HFF-Myc (cell line): ENCODE data around the gene EME2.

Experiments
- DNase-seq: peaks from one replicate; pipeline ENCODE4 v3.0.0-alpha.2; 2011; ENCODE audit warnings: low read depth; ENCODE audit errors: extremely low read depth
- H3K4me3 ChIP-seq: replicated peaks from 2 replicates; pipeline ENCODE4 v1.5.1; 2011; ENCODE audit warnings: low read depth, mild to moderate bottlenecking, control low read depth, low read length
- CTCF ChIP-seq: IDR thresholded peaks from 2 replicates; pipeline ENCODE4 v1.5.1; 2012; ENCODE audit warnings: mild to moderate bottlenecking, low read depth, low read length, control low read depth; ENCODE audit errors: missing control alignments

EME2 gene

GRCh38 chr16:1766701-1767100 lies 5.9 kb upstream of the EME2 start:
- H3K4me3 ChIP-seq = no peak overlapping the region
- DNase-seq = no peak
- TF ChIP-seq CTCF = no peak

- H3K4me3 ChIP-seq = no peak overlapping the region
- no peak for DNase-seq
- no peak for TF ChIP-seq CTCF
These were observed 5.3 kb upstream of the EME2 start for GRCh38 chr16:1767116-1767994.

GRCh38 chr16:1768061-1768766 lies 4.4 kb upstream of the EME2 start:
- TF ChIP-seq CTCF = no peak
- DNase-seq = no peak
- H3K4me3 ChIP-seq = no peak overlapping the region

- TF ChIP-seq CTCF = no peak
- no peak overlapping the region for H3K4me3 ChIP-seq
- DNase-seq = no peak
These were observed 3.7 kb upstream of the EME2 start for GRCh38 chr16:1768767-1769401.

GRCh38 chr16:1769402-1770300 lies 3.0 kb upstream of the EME2 start:
- TF ChIP-seq CTCF = no peak
- no peak for DNase-seq
- peak overlapping the region; percentile 91 for H3K4me3 ChIP-seq
